ENCODE results near the gene USP37.

DNA sequence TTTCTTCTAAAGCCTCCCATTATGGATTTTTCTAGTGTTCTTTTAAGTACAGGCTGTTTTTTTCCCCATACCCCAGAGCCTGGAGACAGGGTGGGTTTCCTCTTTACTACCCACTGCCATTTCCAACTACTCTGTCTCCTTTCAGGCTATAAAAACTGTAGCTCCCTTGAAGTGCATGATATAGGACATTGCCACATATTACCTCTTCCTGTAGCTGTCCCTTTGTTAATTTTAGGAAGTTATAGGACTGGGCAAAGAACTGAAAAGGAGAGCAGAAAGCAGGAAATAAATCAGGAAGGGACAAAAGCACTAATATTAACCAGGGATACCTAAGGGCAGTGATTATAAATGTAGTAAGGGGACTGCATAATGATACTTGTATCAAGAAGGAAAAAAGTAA, 95.2 kb downstream of the USP37 start:
- TF ChIP-seq, protein P1, sequence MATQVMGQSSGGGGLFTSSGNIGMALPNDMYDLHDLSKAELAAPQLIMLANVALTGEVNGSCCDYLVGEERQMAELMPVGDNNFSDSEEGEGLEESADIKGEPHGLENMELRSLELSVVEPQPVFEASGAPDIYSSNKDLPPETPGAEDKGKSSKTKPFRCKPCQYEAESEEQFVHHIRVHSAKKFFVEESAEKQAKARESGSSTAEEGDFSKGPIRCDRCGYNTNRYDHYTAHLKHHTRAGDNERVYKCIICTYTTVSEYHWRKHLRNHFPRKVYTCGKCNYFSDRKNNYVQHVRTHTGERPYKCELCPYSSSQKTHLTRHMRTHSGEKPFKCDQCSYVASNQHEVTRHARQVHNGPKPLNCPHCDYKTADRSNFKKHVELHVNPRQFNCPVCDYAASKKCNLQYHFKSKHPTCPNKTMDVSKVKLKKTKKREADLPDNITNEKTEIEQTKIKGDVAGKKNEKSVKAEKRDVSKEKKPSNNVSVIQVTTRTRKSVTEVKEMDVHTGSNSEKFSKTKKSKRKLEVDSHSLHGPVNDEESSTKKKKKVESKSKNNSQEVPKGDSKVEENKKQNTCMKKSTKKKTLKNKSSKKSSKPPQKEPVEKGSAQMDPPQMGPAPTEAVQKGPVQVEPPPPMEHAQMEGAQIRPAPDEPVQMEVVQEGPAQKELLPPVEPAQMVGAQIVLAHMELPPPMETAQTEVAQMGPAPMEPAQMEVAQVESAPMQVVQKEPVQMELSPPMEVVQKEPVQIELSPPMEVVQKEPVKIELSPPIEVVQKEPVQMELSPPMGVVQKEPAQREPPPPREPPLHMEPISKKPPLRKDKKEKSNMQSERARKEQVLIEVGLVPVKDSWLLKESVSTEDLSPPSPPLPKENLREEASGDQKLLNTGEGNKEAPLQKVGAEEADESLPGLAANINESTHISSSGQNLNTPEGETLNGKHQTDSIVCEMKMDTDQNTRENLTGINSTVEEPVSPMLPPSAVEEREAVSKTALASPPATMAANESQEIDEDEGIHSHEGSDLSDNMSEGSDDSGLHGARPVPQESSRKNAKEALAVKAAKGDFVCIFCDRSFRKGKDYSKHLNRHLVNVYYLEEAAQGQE (IDR thresholded peaks at IDR 0.05; ENCODE audit: insufficient read depth in 1 of 2, low read depth in 2 of 2, low read length in 2 of 2): no peak
- TF ChIP-seq POLR2AphosphoS5 (IDR thresholded peaks at IDR 0.05; ENCODE audit: low read depth, low read length): no peak
- TF ChIP-seq TAF1 (IDR thresholded peaks at IDR 0.05; ENCODE audit: borderline replicate concordance, insufficient read depth, low read length): no peak
- no peak for TF ChIP-seq FOXP2 (optimal IDR thresholded peaks at IDR 0.05; ENCODE audit: borderline replicate concordance, extremely low read depth, extremely low read length, insufficient read depth)
- TF ChIP-seq SIN3A (IDR thresholded peaks at IDR 0.05; ENCODE audit: borderline replicate concordance, insufficient read depth, low read length): no peak

Data from PFSK-1 (cell line).